GM19240 (cell line): Measurements from ENCODE around the gene GSTT4.
"Not testable (repeated sequence)": the region's sequence is repeated elsewhere in the genome, so short reads cannot be mapped to it uniquely, and the experiment has no call there.

Experiments
- DNase-seq: peaks from one replicate; pipeline ENCODE4 v3.0.0; 2011; ENCODE audit warnings: low spot score; ENCODE audit not compliant: insufficient read length

GSTT4 gene

GRCh38 chr22:24025475-24025874 lies 20.2 kb upstream of the GSTT4 start:
- DNase-seq: no peak

- DNase-seq: no peak
Measured at GRCh38 chr22:24024354-24024753, 19.1 kb upstream of the GSTT4 start.

- DNase-seq: no peak
Measured at GRCh38 chr22:24023204-24023789, 18.0 kb upstream of the GSTT4 start.

- no peak for DNase-seq
Measured at GRCh38 chr22:24021304-24021703, 16.1 kb upstream of the GSTT4 start.

- DNase-seq: no peak
Measured at GRCh38 chr22:24016156-24016555, 10.9 kb upstream of the GSTT4 start.

- DNase-seq: no peak
Measured at GRCh38 chr22:24011735-24012068, 6.4 kb upstream of the GSTT4 start.

- DNase-seq: no peak
Measured at GRCh38 chr22:24010018-24010391, 4.8 kb upstream of the GSTT4 start.

GRCh38 chr22:24009227-24010017 lies 4.2 kb upstream of the GSTT4 start:
- no peak for DNase-seq

- no peak for DNase-seq
Measured at GRCh38 chr22:24008381-24009226, 3.4 kb upstream of the GSTT4 start.

- DNase-seq: no peak
Measured at GRCh38 chr22:24008022-24008283, 2.7 kb upstream of the GSTT4 start.

GRCh38 chr22:24007253-24008021 lies 2.2 kb upstream of the GSTT4 start:
- no peak for DNase-seq

GRCh38 chr22:24006914-24007214 lies 1.6 kb upstream of the GSTT4 start:
- no peak for DNase-seq

GRCh38 chr22:24006207-24006913 lies 1.1 kb upstream of the GSTT4 start:
- DNase-seq: no peak

GRCh38 chr22:24003887-24004286 lies 1.4 kb downstream of the GSTT4 start:
- DNase-seq: no peak

- DNase-seq: no peak
Measured at GRCh38 chr22:24002851-24003250, 2.4 kb downstream of the GSTT4 start.

- DNase-seq: no peak
Measured at GRCh38 chr22:24002272-24002671, 3.0 kb downstream of the GSTT4 start.

- no peak for DNase-seq
Measured at GRCh38 chr22:24001314-24001713, 3.9 kb downstream of the GSTT4 start.

GRCh38 chr22:23999779-24000178 lies 5.5 kb downstream of the GSTT4 start:
- not testable (repeated sequence) for DNase-seq

GRCh38 chr22:23997092-23997491 lies 8.2 kb downstream of the GSTT4 start:
- no peak for DNase-seq

- DNase-seq: not testable (repeated sequence)
Measured at GRCh38 chr22:23993581-23994177, 11.6 kb downstream of the GSTT4 start.

GRCh38 chr22:23993080-23993479 lies 12.2 kb downstream of the GSTT4 start:
- DNase-seq: not testable (repeated sequence)
